HepG2 (cell line): ENCODE measurements around the gene SLC6A8. TPM values are rescaled to one million over a fixed set of nuclear protein-coding genes. Genes with fewer than 3 reads are reported as not detected.

ENCODE experiments used
- LCORL ChIP-seq, 2 experiments: fragments of 450-650 bp in 1 of 2; sonication (generic) in 1 of 2; formaldehyde crosslinking in 1 of 2; IDR thresholded peaks; 2 replicates each; pipeline versions ENCODE4 v1.5.0 to v1.6.1; 2017 to 2020; ENCODE audit warnings: antibody characterized with exemption in 1 of 2, missing genetic modification reagents in 1 of 2
- NFKBIZ ChIP-seq: IDR thresholded peaks from 2 replicates; pipeline ENCODE4 v1.6.1; 2018; ENCODE audit warnings: missing genetic modification reagents, missing compliant biosample characterization
- POLR2A ChIP-seq, 2 experiments: IDR thresholded peaks; 2 replicates each; pipeline ENCODE4 v1.6.1; 2011; ENCODE audit warnings: low read depth in 2 of 2, low read length in 2 of 2, mild to moderate bottlenecking in 1 of 2, moderate library complexity in 1 of 2; ENCODE audit not compliant: insufficient read depth in 1 of 2
- SNRNP70 ChIP-seq: fragments of 200-400 bp; formaldehyde crosslinking; IDR thresholded peaks from 2 replicates; pipeline ENCODE4 v1.6.1; 2017; ENCODE audit warnings: mild to moderate bottlenecking, low read depth, low read length, moderate library complexity
- ZNF792 ChIP-seq: IDR thresholded peaks from 2 replicates; pipeline ENCODE4 v1.6.1; 2016
- polyA plus RNA-seq, 8 experiments: library from polyadenylated mRNA; depleted of rRNA in 3 of 8; stranded (reverse) in 7 of 8; unstranded in 1 of 8; fragments of >200 nt; fragmentation: Illumina TruSeq in 4 of 8; extraction: Trizol in 4 of 8; gene quantifications; 2 replicates each; pipeline versions ENCODE4 v1.2.1 to v1.2.3, GENCODE V29; 2011 to 2016; ENCODE audit warnings: low read depth in 4 of 8, missing spikeins in 1 of 8, mixed read lengths in 1 of 8; ENCODE audit not compliant: insufficient read depth in 1 of 8
- total RNA-seq, 5 experiments: library from RNA; depleted of rRNA; stranded (reverse); fragments of >200 nt; fragmentation: Illumina TruSeq; extraction: Trizol; gene quantifications; 2 replicates each; pipeline ENCODE4 v1.2.3, GENCODE V29; 2016; ENCODE audit warnings: low read depth in 1 of 5
- TF ChIP-seq, protein P1 (sequence below): sonication (generic); formaldehyde crosslinking; IDR thresholded peaks from 2 replicates; pipeline ENCODE4 v1.8.1; 2022; ENCODE audit warnings: low read depth, mild to moderate bottlenecking, missing genetic modification reagents
- TF ChIP-seq, protein P2 (sequence below): sonication (generic); formaldehyde crosslinking; IDR thresholded peaks from 2 replicates; pipeline ENCODE4 v1.8.1; 2023; ENCODE audit warnings: mild to moderate bottlenecking, moderate library complexity, missing genetic modification reagents
- TF ChIP-seq, protein P3 (sequence below): sonication (generic); formaldehyde crosslinking; conservative IDR thresholded peaks from 2 replicates; pipeline ENCODE4 v1.4.0; 2020; ENCODE audit warnings: mild to moderate bottlenecking, missing genetic modification reagents, moderate library complexity
- TF ChIP-seq, protein P4 (sequence below): sonication (generic); formaldehyde crosslinking; IDR thresholded peaks from 2 replicates; pipeline ENCODE4 v1.8.0; 2022; ENCODE audit warnings: mild to moderate bottlenecking, missing genetic modification reagents; ENCODE audit not compliant: insufficient replicate concordance
- TF ChIP-seq, protein P5 (sequence below): sonication (generic); formaldehyde crosslinking; IDR thresholded peaks from 2 replicates; pipeline ENCODE4 v1.9.0; 2021; ENCODE audit warnings: mild to moderate bottlenecking, missing genetic modification reagents

Gene SLC6A8
- total and polyA plus RNA-seq, 2 of the 13 experiments (the other 11 are each of a cell fraction or from before 2014, with no cell fraction given) = 13.9 to 176 TPM

DNA sequence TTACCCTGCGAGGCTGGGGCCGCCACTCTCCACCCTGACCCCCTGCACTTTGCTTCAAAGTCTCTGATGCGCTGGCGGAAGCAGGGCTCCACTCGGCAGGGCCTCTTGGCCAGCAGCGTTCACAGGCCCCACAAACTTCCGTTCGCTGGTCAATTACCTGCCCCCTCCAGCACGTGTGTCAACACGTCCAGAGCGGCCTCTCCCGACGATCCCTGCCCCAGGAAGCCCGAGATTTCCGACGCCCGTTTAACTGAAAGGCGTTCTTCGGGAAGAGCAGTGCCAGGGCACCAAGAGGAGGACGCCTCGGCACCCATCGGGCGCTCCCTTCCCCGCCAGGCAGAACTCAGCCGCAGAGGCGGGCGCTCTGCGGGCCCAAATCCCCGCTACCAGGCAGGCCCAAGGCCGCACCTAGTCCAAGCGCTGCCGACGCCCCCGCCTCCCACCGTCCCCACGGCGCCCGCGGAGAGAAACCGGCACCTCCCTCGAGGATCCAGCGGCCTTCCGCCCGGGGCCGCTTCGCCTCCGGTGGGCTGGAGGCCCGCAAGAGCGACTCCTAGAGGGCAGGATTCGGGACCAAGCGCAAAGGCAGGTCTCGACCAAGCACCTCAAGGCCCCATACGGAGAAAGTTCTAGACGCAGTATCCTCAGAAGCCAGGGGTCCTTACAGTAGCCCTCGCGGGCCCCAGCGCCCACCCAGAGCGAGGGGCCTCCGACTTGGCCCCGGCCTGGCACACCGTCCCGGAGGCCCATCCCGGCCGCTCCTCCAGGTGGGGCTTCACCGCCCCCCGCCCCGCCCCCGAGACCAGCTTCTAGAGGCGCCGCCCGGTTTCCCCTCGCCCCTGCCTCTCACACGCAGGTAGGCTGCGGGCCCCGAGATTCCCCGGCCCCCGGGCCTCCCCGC lies 35.9 kb downstream of the SLC6A8 start (continued):
- TF ChIP-seq, protein P1, sequence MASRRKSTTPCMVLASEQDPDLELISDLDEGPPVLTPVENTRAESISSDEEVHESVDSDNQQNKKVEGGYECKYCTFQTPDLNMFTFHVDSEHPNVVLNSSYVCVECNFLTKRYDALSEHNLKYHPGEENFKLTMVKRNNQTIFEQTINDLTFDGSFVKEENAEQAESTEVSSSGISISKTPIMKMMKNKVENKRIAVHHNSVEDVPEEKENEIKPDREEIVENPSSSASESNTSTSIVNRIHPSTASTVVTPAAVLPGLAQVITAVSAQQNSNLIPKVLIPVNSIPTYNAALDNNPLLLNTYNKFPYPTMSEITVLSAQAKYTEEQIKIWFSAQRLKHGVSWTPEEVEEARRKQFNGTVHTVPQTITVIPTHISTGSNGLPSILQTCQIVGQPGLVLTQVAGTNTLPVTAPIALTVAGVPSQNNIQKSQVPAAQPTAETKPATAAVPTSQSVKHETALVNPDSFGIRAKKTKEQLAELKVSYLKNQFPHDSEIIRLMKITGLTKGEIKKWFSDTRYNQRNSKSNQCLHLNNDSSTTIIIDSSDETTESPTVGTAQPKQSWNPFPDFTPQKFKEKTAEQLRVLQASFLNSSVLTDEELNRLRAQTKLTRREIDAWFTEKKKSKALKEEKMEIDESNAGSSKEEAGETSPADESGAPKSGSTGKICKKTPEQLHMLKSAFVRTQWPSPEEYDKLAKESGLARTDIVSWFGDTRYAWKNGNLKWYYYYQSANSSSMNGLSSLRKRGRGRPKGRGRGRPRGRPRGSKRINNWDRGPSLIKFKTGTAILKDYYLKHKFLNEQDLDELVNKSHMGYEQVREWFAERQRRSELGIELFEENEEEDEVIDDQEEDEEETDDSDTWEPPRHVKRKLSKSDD (CRISPR knock-in tag) = no peak
- no peak for TF ChIP-seq LCORL (IDR thresholded peaks at IDR 0.05)
- no peak for TF ChIP-seq LCORL (CRISPR knock-in tag; IDR thresholded peaks at IDR 0.05)
- TF ChIP-seq, protein P2, sequence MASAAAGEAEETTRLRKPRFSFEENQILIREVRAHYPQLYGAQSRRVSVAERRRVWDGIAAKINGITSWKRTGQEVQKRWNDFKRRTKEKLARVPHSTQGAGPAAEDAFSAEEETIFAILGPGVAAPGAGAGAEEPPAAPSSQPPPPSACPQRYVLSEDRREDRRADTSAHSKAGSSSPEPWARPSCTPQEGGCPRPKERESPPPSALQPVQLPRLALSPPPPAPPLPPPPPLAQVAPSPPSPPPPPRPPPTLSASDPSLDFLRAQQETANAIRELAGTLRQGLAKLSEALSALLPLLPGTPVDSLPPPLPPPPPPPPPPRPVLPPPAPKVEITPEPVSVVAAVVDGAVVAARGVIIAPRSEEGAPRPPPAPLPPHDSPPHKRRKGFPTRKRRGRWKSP = no peak; the same call in none of the 2 replicates
- TF ChIP-seq SNRNP70 = no peak
- TF ChIP-seq ZNF792 (CRISPR knock-in tag) = 0 out of 2 replicates have a peak, but pooled peaks have one; percentile 14
- TF ChIP-seq, protein P3, sequence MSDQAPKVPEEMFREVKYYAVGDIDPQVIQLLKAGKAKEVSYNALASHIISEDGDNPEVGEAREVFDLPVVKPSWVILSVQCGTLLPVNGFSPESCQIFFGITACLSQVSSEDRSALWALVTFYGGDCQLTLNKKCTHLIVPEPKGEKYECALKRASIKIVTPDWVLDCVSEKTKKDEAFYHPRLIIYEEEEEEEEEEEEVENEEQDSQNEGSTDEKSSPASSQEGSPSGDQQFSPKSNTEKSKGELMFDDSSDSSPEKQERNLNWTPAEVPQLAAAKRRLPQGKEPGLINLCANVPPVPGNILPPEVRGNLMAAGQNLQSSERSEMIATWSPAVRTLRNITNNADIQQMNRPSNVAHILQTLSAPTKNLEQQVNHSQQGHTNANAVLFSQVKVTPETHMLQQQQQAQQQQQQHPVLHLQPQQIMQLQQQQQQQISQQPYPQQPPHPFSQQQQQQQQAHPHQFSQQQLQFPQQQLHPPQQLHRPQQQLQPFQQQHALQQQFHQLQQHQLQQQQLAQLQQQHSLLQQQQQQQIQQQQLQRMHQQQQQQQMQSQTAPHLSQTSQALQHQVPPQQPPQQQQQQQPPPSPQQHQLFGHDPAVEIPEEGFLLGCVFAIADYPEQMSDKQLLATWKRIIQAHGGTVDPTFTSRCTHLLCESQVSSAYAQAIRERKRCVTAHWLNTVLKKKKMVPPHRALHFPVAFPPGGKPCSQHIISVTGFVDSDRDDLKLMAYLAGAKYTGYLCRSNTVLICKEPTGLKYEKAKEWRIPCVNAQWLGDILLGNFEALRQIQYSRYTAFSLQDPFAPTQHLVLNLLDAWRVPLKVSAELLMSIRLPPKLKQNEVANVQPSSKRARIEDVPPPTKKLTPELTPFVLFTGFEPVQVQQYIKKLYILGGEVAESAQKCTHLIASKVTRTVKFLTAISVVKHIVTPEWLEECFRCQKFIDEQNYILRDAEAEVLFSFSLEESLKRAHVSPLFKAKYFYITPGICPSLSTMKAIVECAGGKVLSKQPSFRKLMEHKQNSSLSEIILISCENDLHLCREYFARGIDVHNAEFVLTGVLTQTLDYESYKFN = peak; percentile 75; the same call in 1 of the 2 replicates
- TF ChIP-seq, protein P4, sequence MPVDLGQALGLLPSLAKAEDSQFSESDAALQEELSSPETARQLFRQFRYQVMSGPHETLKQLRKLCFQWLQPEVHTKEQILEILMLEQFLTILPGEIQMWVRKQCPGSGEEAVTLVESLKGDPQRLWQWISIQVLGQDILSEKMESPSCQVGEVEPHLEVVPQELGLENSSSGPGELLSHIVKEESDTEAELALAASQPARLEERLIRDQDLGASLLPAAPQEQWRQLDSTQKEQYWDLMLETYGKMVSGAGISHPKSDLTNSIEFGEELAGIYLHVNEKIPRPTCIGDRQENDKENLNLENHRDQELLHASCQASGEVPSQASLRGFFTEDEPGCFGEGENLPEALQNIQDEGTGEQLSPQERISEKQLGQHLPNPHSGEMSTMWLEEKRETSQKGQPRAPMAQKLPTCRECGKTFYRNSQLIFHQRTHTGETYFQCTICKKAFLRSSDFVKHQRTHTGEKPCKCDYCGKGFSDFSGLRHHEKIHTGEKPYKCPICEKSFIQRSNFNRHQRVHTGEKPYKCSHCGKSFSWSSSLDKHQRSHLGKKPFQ (CRISPR knock-in tag) = peak; percentile 60
- peak in 1 of 2 experiments; percentile 11; a peak in 1 of 4 replicates for TF ChIP-seq POLR2A (IDR thresholded peaks at IDR 0.05; ENCODE audit: insufficient read depth in 1 of 2, low read depth in 2 of 2, low read length in 2 of 2)
- TF ChIP-seq, protein P5, sequence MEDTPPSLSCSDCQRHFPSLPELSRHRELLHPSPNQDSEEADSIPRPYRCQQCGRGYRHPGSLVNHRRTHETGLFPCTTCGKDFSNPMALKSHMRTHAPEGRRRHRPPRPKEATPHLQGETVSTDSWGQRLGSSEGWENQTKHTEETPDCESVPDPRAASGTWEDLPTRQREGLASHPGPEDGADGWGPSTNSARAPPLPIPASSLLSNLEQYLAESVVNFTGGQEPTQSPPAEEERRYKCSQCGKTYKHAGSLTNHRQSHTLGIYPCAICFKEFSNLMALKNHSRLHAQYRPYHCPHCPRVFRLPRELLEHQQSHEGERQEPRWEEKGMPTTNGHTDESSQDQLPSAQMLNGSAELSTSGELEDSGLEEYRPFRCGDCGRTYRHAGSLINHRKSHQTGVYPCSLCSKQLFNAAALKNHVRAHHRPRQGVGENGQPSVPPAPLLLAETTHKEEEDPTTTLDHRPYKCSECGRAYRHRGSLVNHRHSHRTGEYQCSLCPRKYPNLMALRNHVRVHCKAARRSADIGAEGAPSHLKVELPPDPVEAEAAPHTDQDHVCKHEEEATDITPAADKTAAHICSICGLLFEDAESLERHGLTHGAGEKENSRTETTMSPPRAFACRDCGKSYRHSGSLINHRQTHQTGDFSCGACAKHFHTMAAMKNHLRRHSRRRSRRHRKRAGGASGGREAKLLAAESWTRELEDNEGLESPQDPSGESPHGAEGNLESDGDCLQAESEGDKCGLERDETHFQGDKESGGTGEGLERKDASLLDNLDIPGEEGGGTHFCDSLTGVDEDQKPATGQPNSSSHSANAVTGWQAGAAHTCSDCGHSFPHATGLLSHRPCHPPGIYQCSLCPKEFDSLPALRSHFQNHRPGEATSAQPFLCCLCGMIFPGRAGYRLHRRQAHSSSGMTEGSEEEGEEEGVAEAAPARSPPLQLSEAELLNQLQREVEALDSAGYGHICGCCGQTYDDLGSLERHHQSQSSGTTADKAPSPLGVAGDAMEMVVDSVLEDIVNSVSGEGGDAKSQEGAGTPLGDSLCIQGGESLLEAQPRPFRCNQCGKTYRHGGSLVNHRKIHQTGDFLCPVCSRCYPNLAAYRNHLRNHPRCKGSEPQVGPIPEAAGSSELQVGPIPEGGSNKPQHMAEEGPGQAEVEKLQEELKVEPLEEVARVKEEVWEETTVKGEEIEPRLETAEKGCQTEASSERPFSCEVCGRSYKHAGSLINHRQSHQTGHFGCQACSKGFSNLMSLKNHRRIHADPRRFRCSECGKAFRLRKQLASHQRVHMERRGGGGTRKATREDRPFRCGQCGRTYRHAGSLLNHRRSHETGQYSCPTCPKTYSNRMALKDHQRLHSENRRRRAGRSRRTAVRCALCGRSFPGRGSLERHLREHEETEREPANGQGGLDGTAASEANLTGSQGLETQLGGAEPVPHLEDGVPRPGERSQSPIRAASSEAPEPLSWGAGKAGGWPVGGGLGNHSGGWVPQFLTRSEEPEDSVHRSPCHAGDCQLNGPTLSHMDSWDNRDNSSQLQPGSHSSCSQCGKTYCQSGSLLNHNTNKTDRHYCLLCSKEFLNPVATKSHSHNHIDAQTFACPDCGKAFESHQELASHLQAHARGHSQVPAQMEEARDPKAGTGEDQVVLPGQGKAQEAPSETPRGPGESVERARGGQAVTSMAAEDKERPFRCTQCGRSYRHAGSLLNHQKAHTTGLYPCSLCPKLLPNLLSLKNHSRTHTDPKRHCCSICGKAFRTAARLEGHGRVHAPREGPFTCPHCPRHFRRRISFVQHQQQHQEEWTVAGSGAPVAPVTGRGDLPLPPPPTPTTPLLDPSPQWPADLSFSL (CRISPR knock-in tag) = no peak
- TF ChIP-seq NFKBIZ = no peak
